NCI-H1048 (cell line): ENCODE data around the gene UNC13C.

Source experiments
- DNase-seq: peaks from one replicate; lab custom pipeline; 2025; lab: John Stamatoyannopoulos, UW

UNC13C gene

GRCh38 chr15:54675241-54675640 is 697.0 kb downstream of the UNC13C start:
- DNase-seq: no peak

- no peak for DNase-seq
These were observed 703.3 kb downstream of the UNC13C start for GRCh38 chr15:54681584-54681983.
